Esophagus squamous epithelium (tissue), 4 donors: ENCODE measurements around the gene TERT.

Experiments used
- POLR2A ChIP-seq, 4 donors: fragments of 450-650 bp; IDR thresholded peaks; one replicate each; pipeline ENCODE4 v1.6.1; 2017; ENCODE audit warnings: antibody characterized with exemption in 4 of 4, mild to moderate bottlenecking in 4 of 4, moderate library complexity in 3 of 4
- TF ChIP-seq, protein P1 (sequence below), 6 experiments: fragments of 450-650 bp in 4 of 6; fragments of 200-600 bp in 2 of 6; sonication (generic) in 2 of 6; IDR thresholded peaks; one replicate each; pipeline ENCODE4 v1.5.1; 2016 to 2019; ENCODE audit warnings: antibody characterized with exemption in 6 of 6, mild to moderate bottlenecking in 4 of 6, moderate library complexity in 4 of 6

DNA sequence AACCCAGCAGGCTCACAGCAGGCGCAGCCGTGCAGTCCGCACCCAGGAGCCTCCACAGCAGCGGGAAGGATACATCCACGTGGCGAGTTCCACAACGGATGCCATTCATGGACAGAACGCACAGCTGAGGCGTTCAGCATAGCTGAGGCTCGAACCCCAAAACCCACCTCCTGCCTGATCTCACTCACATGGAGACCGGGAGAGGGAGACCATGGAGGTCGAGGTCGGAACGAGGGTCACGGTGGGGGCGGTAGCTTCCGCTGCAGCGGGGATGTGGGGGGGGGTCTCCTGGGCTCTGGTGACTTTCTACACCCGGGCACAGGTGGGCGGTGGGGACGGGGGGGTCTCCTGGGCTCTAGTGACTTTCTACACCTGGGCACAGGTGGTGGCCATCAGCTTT, 17.5 kb downstream of the TERT start:
- TF ChIP-seq, protein P1, sequence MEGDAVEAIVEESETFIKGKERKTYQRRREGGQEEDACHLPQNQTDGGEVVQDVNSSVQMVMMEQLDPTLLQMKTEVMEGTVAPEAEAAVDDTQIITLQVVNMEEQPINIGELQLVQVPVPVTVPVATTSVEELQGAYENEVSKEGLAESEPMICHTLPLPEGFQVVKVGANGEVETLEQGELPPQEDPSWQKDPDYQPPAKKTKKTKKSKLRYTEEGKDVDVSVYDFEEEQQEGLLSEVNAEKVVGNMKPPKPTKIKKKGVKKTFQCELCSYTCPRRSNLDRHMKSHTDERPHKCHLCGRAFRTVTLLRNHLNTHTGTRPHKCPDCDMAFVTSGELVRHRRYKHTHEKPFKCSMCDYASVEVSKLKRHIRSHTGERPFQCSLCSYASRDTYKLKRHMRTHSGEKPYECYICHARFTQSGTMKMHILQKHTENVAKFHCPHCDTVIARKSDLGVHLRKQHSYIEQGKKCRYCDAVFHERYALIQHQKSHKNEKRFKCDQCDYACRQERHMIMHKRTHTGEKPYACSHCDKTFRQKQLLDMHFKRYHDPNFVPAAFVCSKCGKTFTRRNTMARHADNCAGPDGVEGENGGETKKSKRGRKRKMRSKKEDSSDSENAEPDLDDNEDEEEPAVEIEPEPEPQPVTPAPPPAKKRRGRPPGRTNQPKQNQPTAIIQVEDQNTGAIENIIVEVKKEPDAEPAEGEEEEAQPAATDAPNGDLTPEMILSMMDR (IDR thresholded peaks at IDR 0.05), result no peak
- TF ChIP-seq POLR2A (IDR thresholded peaks at IDR 0.05), result no peak
